GM21619 (cell line): ENCODE results near the gene TIAM1.
"Not testable (repeated sequence)": the region's sequence is repeated elsewhere in the genome, so short reads cannot be mapped to it uniquely, and the experiment has no call there.

ENCODE experiments used
- ATAC-seq: cut with Tn5 transposase; IDR thresholded peaks from one replicate; pipeline ENCODE4 v1.9.1; 2021; ENCODE audit not compliant: unreplicated experiment

The TIAM1 gene

GRCh38 chr21:31260790-31261189 lies 83.3 kb downstream of the TIAM1 start:
- ATAC-seq: no peak

GRCh38 chr21:31258073-31258472 lies 86.0 kb downstream of the TIAM1 start:
- ATAC-seq: no peak

GRCh38 chr21:31257265-31257664 lies 86.8 kb downstream of the TIAM1 start:
- ATAC-seq: no peak

GRCh38 chr21:31255896-31256295 lies 88.2 kb downstream of the TIAM1 start:
- ATAC-seq: no peak

- no peak for ATAC-seq
These were observed 89.0 kb downstream of the TIAM1 start for GRCh38 chr21:31255036-31255435.

- ATAC-seq: no peak
These were observed 89.9 kb downstream of the TIAM1 start for GRCh38 chr21:31254131-31254530.

- ATAC-seq: no peak
These were observed 90.4 kb downstream of the TIAM1 start for GRCh38 chr21:31253684-31254083.

- no peak for ATAC-seq
These were observed 91.5 kb downstream of the TIAM1 start for GRCh38 chr21:31252611-31253010.

GRCh38 chr21:31252091-31252490 lies 92.0 kb downstream of the TIAM1 start:
- ATAC-seq: no peak

- no peak for ATAC-seq
These were observed 92.4 kb downstream of the TIAM1 start for GRCh38 chr21:31251686-31252085.

- no peak for ATAC-seq
These were observed 95.5 kb downstream of the TIAM1 start for GRCh38 chr21:31248598-31248997.

- no peak for ATAC-seq
These were observed 100.5 kb downstream of the TIAM1 start for GRCh38 chr21:31243611-31244010.

- ATAC-seq: no peak
These were observed 107.5 kb downstream of the TIAM1 start for GRCh38 chr21:31236528-31236927.

- ATAC-seq: no peak
These were observed 108.2 kb downstream of the TIAM1 start for GRCh38 chr21:31235671-31236450.

GRCh38 chr21:31234936-31235335 lies 109.1 kb downstream of the TIAM1 start:
- ATAC-seq: no peak

- no peak for ATAC-seq
These were observed 110.3 kb downstream of the TIAM1 start for GRCh38 chr21:31233711-31234110.

- ATAC-seq: no peak
These were observed 111.7 kb downstream of the TIAM1 start for GRCh38 chr21:31232344-31232743.

- ATAC-seq: no peak
These were observed 113.1 kb downstream of the TIAM1 start for GRCh38 chr21:31230937-31231336.

GRCh38 chr21:31228723-31229122 lies 115.3 kb downstream of the TIAM1 start:
- not testable (repeated sequence) for ATAC-seq

- ATAC-seq: no peak
These were observed 118.3 kb downstream of the TIAM1 start for GRCh38 chr21:31225713-31226112.

- no peak for ATAC-seq
These were observed 121.9 kb downstream of the TIAM1 start for GRCh38 chr21:31222142-31222541.

GRCh38 chr21:31221043-31221442 lies 123.0 kb downstream of the TIAM1 start:
- no peak for ATAC-seq

GRCh38 chr21:31220575-31220974 lies 123.5 kb downstream of the TIAM1 start:
- no peak for ATAC-seq
